HepG2 (cell line): ENCODE measurements around the gene DZIP1L. TPM values are rescaled to one million over a fixed set of nuclear protein-coding genes. Genes with fewer than 3 reads are reported as not detected.

Experiments used
- AHR ChIP-seq: IDR thresholded peaks from 2 replicates; pipeline ENCODE4 v1.6.1; 2018; ENCODE audit warnings: missing genetic modification reagents, missing compliant biosample characterization
- KLF12 ChIP-seq: sonication (generic); formaldehyde crosslinking; IDR thresholded peaks from 2 replicates; pipeline ENCODE4 v1.4.0; 2020; ENCODE audit warnings: missing genetic modification reagents, borderline replicate concordance
- NFAT5 ChIP-seq: sonication (generic); formaldehyde crosslinking; IDR thresholded peaks from 2 replicates; pipeline ENCODE4 v1.4.0; 2020; ENCODE audit warnings: missing genetic modification reagents
- PCBP2 ChIP-seq: fragments of 200-400 bp; formaldehyde crosslinking; optimal IDR thresholded peaks from 2 replicates; pipeline ENCODE3; 2018; ENCODE audit warnings: low read length, low read depth; ENCODE audit not compliant: poor library complexity, severe bottlenecking
- SCMH1 ChIP-seq: sonication (generic); formaldehyde crosslinking; IDR thresholded peaks from 2 replicates; pipeline ENCODE4 v1.9.0; 2021; ENCODE audit warnings: missing genetic modification reagents, mild to moderate bottlenecking, borderline replicate concordance
- SMYD3 ChIP-seq: sonication (generic); formaldehyde crosslinking; IDR thresholded peaks from 2 replicates; pipeline ENCODE4 v1.8.1; 2023; ENCODE audit warnings: mild to moderate bottlenecking, missing genetic modification reagents
- SRSF1 ChIP-seq: fragments of 200-400 bp; formaldehyde crosslinking; optimal IDR thresholded peaks from 2 replicates; pipeline ENCODE3; 2017; ENCODE audit warnings: mild to moderate bottlenecking, low read depth, low read length, moderate library complexity
- ZNF460 ChIP-seq: sonication (generic); formaldehyde crosslinking; IDR thresholded peaks from 2 replicates; pipeline ENCODE4 v1.5.1; 2020; ENCODE audit warnings: missing genetic modification reagents, mild to moderate bottlenecking, borderline replicate concordance
- ZSCAN22 ChIP-seq: sonication (generic); formaldehyde crosslinking; IDR thresholded peaks from 2 replicates; pipeline ENCODE4 v1.4.0; 2020; ENCODE audit warnings: mild to moderate bottlenecking, missing genetic modification reagents
- polyA plus RNA-seq, 8 experiments: library from polyadenylated mRNA; depleted of rRNA in 3 of 8; stranded (reverse) in 7 of 8; unstranded in 1 of 8; fragments of >200 nt; fragmentation: Illumina TruSeq in 4 of 8; extraction: Trizol in 4 of 8; gene quantifications; 2 replicates each; pipeline versions ENCODE4 v1.2.1 to v1.2.3, GENCODE V29; 2011 to 2016; ENCODE audit warnings: low read depth in 4 of 8, missing spikeins in 1 of 8, mixed read lengths in 1 of 8; ENCODE audit not compliant: insufficient read depth in 1 of 8
- total RNA-seq, 5 experiments: library from RNA; depleted of rRNA; stranded (reverse); fragments of >200 nt; fragmentation: Illumina TruSeq; extraction: Trizol; gene quantifications; 2 replicates each; pipeline ENCODE4 v1.2.3, GENCODE V29; 2016; ENCODE audit warnings: low read depth in 1 of 5
- TF ChIP-seq, protein P1 (sequence below): sonication (generic); formaldehyde crosslinking; IDR thresholded peaks from 2 replicates; pipeline ENCODE4 v1.5.0; 2020; ENCODE audit warnings: mild to moderate bottlenecking, missing genetic modification reagents

The DZIP1L gene
- total and polyA plus RNA-seq, 2 of the 13 experiments (the other 11 are each of a cell fraction or from before 2014, with no cell fraction given) = 0.90 to 1.2 TPM

DNA sequence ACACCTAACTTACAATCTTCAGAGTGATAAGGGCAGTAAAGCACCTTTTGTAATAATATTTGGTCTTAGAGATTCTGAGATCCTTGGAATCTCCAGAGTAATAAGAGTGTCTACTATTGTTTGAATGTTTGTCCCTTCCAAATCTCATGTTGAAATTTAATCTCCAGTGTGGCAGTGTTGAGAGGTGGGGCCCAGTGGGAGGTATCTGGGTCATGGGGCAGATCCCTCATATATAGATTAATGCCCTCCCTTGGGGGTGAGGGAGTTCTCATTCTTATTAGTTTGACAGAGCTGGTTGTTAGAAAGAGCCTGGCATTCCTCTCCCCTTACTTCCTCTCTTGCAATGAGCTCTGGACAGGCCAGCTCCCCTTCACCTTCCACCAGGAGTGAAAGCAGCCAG lies 16.0 kb downstream of the DZIP1L start (continued):
- TF ChIP-seq NFAT5 (CRISPR knock-in tag) (no peak), ZNF460 (no peak), SRSF1 (no peak), SCMH1 (CRISPR knock-in tag) (no peak), AHR (CRISPR knock-in tag) (no peak), KLF12 (CRISPR knock-in tag) (no peak), SMYD3 (CRISPR knock-in tag) (no peak), PCBP2 (no peak), ZSCAN22 (CRISPR knock-in tag) (no peak)
- TF ChIP-seq, protein P1, sequence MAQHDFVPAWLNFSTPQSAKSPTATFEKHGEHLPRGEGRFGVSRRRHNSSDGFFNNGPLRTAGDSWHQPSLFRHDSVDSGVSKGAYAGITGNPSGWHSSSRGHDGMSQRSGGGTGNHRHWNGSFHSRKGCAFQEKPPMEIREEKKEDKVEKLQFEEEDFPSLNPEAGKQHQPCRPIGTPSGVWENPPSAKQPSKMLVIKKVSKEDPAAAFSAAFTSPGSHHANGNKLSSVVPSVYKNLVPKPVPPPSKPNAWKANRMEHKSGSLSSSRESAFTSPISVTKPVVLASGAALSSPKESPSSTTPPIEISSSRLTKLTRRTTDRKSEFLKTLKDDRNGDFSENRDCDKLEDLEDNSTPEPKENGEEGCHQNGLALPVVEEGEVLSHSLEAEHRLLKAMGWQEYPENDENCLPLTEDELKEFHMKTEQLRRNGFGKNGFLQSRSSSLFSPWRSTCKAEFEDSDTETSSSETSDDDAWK (CRISPR knock-in tag) = no peak
